Peyer's patch (tissue), 4 donors: ENCODE results near the gene PFKFB3. TPM values are rescaled to one million over a fixed set of nuclear protein-coding genes. Genes with fewer than 3 reads are reported as not detected.
A peak's percentile ranks its signal among the peaks of the same experiment; 100 is the strongest.

Experiments
- DNase-seq, 3 donors: peaks; one replicate each; pipeline ENCODE4 v3.0.0-alpha.2; 2017 to 2019
- H3K27ac ChIP-seq, 4 donors: fragments of 200-600 bp; sonication (generic); one replicate each; pipeline ENCODE4 v1.5.1; 2016 to 2019
- H3K27me3 ChIP-seq, 2 donors: fragments of 200-600 bp; sonication (generic); one replicate each; pipeline ENCODE4 v1.5.1; 2019
- H3K36me3 ChIP-seq, 3 donors: fragments of 200-600 bp; sonication (generic); one replicate each; pipeline ENCODE4 v1.5.1; 2016 to 2019
- H3K4me1 ChIP-seq, 4 donors: fragments of 200-600 bp; sonication (generic); one replicate each; pipeline ENCODE4 v1.5.1; 2016 to 2019
- H3K4me3 ChIP-seq, 4 donors: fragments of 200-600 bp; sonication (generic); 1 replicate in 3 of 4; 2 replicates in 1 of 4; pipeline ENCODE4 v1.5.1; 2016 to 2019; ENCODE audit warnings: mild to moderate bottlenecking in 1 of 4
- H3K9me3 ChIP-seq, 4 donors: fragments of 200-600 bp; sonication (generic); one replicate each; pipeline ENCODE4 v1.5.1; 2016 to 2019; ENCODE audit warnings: mild to moderate bottlenecking in 1 of 4
- CTCF ChIP-seq, 6 experiments: fragments of 450-650 bp in 4 of 6; fragments of 200-600 bp in 2 of 6; sonication (generic) in 1 of 6; IDR thresholded peaks; one replicate each; pipeline ENCODE4 v1.5.1; 2017 to 2019; ENCODE audit warnings: antibody characterized with exemption in 6 of 6, mild to moderate bottlenecking in 3 of 6, moderate library complexity in 1 of 6
- POLR2A ChIP-seq, 2 donors: fragments of 450-650 bp; IDR thresholded peaks; one replicate each; pipeline ENCODE4 v1.5.1; 2017; ENCODE audit warnings: antibody characterized with exemption in 2 of 2, mild to moderate bottlenecking in 2 of 2, moderate library complexity in 2 of 2
- total RNA-seq, 4 donors: library from RNA; depleted of rRNA; stranded (reverse); fragments of >200 nt; gene quantifications; one replicate each; pipeline ENCODE4 v1.1.0, GENCODE V29; 2016

PFKFB3 gene
- total RNA-seq, 4 donors from 2014 or later: 15.2 to 85.0 (median 36.6) TPM

DNA sequence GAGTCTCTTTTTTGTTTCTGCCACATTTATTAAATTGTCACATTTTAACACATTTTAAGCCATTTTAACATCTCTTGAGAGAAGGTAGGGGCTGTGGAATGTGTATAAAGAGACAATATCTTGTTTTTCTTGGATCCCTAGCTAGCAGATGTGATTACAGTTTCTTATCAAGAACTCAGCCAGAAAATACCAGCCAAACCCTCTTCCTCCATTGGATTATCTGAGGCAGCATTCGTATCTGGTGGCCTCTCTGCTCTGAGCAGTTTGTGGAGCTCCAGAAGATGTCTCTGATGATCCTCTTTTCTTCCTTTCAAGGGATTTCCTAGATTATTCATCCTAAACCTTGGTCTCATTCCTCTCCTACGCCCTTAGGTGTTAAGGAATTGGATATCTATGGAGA lies 35.3 kb upstream of the PFKFB3 start:
- no peak overlapping the region for H3K27ac ChIP-seq
- TF ChIP-seq POLR2A (IDR thresholded peaks at IDR 0.05) (no peak), CTCF (IDR thresholded peaks at IDR 0.05) (no peak)
- peaks cover 6 to 41% (median 7%) of the 10 kb centered on the region in 4 donors for H3K4me1 ChIP-seq

GRCh38 chr10:6168084-6168483 lies 34.6 kb upstream of the PFKFB3 start:
- Histone ChIP-seq H3K27me3 (no peaks in the 10 kb centered on the region), H3K9me3 (no peaks in the 10 kb centered on the region), H3K27ac (no peak overlapping the region), H3K4me3 (no peak overlapping the region), H3K36me3 (no peaks in the 10 kb centered on the region), H3K4me1 (peaks cover 6 to 41% (median 8%) of the 10 kb centered on the region in 4 donors)
- TF ChIP-seq CTCF (IDR thresholded peaks at IDR 0.05) (no peak), POLR2A (IDR thresholded peaks at IDR 0.05) (no peak)
- no peak for DNase-seq

More for the DNA sequence above, 35.3 kb upstream of the PFKFB3 start:
- H3K36me3 ChIP-seq: no peaks in the 10 kb centered on the region
- no peaks in the 10 kb centered on the region for H3K27me3 ChIP-seq
- H3K4me3 ChIP-seq: no peak overlapping the region
- DNase-seq: no peak
- H3K9me3 ChIP-seq: no peaks in the 10 kb centered on the region

DNA sequence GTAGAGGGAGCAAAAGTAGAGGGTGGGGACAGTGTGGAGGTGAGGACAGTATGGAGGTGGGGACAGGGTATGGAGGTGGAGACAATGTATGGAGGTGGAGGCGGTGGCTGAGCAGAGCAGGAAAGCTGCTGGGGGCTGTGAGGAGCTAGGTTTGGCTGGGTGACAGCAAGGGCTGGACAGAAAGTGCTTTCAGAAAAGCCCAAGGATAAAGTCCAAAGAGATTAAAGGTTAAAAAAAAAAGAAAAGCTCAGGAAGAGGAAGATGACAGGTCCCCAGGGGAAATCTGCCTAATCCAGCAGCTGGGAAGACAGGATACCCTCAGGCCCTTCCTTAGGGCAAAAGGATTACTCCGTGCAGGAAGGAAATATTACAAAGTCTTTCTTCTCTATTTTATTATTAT lies 32.1 kb upstream of the PFKFB3 start:
- Histone ChIP-seq H3K27me3 (no peaks in the 10 kb centered on the region), H3K9me3 (no peaks in the 10 kb centered on the region), H3K4me3 (no peak overlapping the region), H3K4me1 (peaks cover 0 to 30% (median 6%) of the 10 kb centered on the region in 4 donors), H3K27ac (peak overlapping the region in 1 of 4 donors; percentile 42), H3K36me3 (no peaks in the 10 kb centered on the region)
- peak in 1 of 3 donors; percentile 70 for DNase-seq
- TF ChIP-seq POLR2A (IDR thresholded peaks at IDR 0.05) (no peak), CTCF (IDR thresholded peaks at IDR 0.05) (no peak)

DNA sequence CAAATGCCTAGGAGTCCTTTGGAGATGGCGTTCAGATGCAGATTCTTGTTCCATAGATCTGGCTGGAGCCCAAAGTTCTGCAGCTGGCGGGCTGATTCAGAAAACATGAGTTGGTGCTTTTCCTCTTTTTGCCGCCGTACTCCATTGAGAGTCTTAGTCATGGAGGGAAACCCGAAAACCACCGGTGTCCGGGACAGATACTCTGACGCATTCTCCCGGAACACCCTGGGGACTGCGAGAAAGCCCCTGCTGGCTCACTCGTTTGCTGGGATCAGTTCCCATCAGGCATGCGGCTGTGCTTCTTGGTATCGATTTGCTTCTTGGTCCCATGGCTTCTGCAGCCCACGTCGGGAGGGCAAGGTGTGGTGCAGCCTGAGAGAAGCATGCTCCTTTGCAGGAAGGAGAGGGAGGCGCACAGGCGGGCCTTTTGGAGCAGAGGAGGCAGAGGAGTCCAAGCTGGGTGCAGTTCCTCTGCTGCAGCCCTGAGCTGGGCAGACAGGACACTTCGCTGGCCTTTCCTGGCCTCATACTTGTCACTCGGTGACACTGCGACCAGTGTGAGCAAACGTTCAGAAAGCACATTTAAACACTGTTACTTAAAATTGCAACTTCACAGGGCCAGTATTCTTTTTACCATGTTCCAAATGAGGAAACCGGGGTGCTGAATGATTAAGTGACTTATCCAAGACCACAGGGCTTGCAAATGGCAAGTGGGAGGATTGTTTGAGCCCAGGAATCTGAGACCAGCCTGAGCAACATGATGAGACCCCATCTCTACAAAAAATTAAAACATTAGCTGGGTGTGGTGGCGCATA lies 30.6 kb upstream of the PFKFB3 start:
- Histone ChIP-seq H3K36me3 (no peaks in the 10 kb centered on the region), H3K27ac (peak overlapping the region in 3 of 4 donors; percentile 43 to 72 (median 56)), H3K4me1 (peaks cover 0 to 30% (median 6%) of the 10 kb centered on the region in 4 donors), H3K4me3 (no peak overlapping the region), H3K9me3 (no peaks in the 10 kb centered on the region), H3K27me3 (no peaks in the 10 kb centered on the region)
- peak in 2 of 3 donors; percentile 32 to 74 for DNase-seq
- no peak for TF ChIP-seq CTCF (IDR thresholded peaks at IDR 0.05)
- TF ChIP-seq POLR2A (IDR thresholded peaks at IDR 0.05): no peak

DNA sequence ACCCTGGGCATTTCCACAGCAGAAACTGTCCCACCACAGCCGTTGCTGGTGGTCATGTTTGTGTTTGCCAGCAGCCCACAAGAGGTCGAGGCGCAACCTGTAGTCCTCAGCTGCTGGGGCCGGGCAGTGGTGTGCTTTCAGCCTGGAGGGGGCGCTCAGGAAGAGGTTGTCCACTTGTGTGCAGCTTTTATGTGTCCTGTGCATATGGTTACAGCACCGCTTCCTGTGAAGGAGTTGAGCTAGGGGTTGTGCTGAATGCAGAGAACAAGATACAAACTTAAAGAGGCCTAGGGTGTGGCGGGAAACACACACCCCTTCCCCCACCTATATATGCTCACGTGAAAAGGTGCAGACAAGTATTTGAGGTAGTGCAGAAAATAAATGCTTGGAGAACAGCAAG lies 29.5 kb upstream of the PFKFB3 start:
- Histone ChIP-seq H3K36me3 (no peaks in the 10 kb centered on the region), H3K4me3 (no peak overlapping the region), H3K27me3 (no peaks in the 10 kb centered on the region), H3K27ac (peak overlapping the region in 2 of 4 donors; percentile 43 to 72), H3K9me3 (no peaks in the 10 kb centered on the region), H3K4me1 (peaks cover 0 to 30% (median 6%) of the 10 kb centered on the region in 4 donors)
- peak in 2 of 3 donors; percentile 38 to 77 for DNase-seq
- TF ChIP-seq POLR2A (IDR thresholded peaks at IDR 0.05) (no peak), CTCF (IDR thresholded peaks at IDR 0.05) (peak in 4 of 6 experiments; percentile 13 to 33 (median 24))
